T follicular helper cell (primary cell): ENCODE results near the gene LAMTOR4.
A peak's percentile ranks its signal among the peaks of the same experiment; 100 is the strongest.

Experiments
- DNase-seq: peaks from one replicate; pipeline ENCODE4 v3.0.0-alpha.2; 2020; ENCODE audit warnings: low read depth

LAMTOR4 gene

GRCh38 chr7:100153708-100154535 is 5.2 kb downstream of the LAMTOR4 start:
- no peak for DNase-seq

GRCh38 chr7:100154651-100155491 is 6.2 kb downstream of the LAMTOR4 start:
- no peak for DNase-seq

GRCh38 chr7:100155553-100156317 is 7.0 kb downstream of the LAMTOR4 start:
- DNase-seq = no peak

DNA sequence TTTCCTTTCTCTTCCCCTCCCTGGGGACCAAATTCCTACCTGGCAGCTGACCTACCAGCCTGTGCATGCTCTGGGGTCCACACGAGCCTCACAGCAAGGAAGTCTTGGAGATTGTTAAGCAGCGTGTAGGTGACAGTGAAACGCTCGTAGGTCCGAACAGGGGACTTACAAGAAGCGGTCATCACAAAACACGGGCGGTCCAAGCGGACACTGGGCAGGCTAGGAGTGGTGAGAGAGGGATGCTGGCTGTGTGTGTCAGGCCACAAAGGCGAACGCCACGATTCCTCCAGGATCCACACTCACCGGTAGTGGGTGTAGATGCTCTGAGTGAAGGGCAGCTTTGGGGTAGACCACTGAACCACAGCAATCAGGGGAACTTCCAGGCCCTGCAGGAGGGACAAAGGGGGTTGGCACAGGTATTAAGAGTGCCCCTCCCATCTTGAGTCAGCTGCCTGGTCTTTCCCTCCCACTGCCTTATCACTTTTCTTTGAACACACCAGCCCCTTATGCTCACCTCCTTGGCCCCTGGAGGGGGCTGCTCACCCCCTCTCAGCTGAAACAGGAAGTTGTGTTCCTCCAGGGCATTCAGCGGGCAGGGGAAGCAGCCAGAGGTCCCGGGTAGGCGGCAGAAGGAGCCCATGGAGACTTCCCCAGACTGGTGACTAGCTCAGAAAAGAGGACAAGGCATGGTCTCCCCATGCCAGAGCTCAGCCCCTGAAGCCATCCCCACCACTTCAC is 7.8 kb downstream of the LAMTOR4 start:
- DNase-seq = no peak

DNA sequence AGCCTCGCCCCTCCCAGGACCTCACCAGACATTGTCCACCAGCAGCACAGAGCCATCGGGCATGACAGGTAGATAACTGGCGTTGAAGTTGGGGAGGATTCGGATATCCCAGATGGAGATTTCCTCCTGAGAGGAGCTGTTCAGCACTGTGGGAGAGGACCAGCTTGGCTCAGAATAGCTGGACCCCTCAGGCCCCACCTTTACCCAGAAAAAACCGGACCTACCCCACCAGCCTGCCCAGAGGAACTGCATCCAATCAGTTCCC is 8.3 kb downstream of the LAMTOR4 start:
- DNase-seq = no peak

DNA sequence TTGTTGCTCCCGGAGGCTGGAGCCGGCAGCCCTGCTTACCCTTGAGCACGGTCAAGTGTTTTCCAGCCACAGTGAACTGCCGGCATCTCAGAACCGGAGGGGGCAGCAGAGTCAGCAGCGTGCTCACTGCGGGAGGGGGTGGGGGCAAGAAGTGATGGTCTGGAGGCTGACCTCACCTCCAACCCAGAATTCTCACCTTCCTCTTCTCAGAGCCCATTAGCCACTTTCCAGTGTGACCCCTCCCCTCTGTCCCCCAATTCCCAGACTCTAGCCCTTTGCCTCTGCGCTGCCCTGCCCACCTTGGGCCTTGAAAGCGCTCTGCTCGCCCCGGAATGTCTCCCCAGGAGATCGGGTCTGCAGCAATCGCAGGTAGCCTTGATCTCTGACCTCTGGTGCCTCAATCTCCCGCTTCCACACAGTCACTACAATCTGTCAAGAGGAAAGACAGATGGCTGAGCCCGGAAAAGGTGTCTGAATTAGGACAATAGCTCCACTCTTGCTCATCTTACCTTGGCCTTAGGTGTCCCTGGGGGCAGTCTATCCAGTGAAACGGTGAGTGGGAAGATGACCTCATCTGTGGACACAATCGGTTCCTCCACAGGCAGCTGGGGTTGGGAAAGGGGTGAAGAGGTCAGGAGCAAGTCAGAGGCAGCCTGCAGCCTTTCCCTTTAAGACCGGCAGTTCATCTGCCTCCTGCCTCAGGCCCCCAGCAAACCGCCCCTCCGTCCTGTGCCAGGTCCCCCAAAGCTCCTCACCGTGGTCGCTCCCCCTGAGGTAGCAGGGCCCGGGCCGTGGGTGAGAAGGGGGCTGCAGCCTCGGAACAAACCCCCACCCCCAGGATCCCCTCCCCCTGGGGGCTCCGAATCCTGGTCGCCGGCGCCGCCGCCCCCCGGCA is 8.9 kb downstream of the LAMTOR4 start:
- no peak for DNase-seq

DNA sequence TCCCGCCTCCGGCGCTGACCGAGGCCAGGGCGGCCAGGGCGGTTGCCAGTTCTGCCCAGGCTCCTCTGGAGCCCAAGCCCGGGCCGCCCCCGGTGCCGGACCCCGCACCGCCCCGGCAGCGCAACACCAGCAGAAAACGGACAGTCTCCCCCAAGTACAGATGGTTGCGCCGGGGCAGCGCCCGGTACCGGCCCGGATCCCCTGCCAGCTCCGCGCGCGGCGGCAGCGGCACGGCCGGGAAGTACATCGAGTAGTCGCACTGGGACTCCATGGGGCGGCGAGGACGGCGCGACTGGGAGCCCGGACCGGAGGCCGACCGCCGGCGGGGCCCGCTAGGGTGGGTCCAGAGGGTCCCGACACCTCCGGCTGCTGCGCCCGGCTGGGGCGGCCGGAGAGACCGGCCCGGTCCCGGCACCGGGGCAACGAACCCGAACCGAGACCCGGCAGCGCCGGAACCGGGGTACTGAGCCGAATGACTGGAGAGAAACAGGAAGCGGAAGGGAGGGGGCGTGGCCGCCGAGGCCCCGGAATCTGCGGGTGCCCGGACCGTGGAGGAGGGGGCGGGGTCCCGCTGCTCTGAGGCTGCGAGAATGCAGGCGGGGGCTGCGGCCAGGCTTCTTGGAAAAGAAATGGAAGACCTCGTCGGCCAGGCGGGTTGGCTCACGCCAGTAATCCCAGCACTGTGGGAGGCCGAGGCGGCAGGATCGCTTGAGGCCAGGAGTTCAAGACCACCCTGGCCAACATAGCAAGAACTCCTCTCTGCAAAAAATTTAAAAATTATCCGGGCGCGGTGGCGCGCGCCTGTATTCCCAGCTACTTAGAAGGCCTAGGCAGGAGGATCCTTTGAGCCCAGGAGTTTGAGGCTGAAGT is 9.7 kb downstream of the LAMTOR4 start, which contains the start of gene TRAPPC14:
TRAPPC14 (minus strand) TSS at position 495 of the 870 bp plus-strand sequence; CDS start at position 271, 224 bp downstream.
- peak; percentile 83 for DNase-seq

GRCh38 chr7:100159099-100159623 is 10.4 kb downstream of the LAMTOR4 start:
- no peak for DNase-seq

DNA sequence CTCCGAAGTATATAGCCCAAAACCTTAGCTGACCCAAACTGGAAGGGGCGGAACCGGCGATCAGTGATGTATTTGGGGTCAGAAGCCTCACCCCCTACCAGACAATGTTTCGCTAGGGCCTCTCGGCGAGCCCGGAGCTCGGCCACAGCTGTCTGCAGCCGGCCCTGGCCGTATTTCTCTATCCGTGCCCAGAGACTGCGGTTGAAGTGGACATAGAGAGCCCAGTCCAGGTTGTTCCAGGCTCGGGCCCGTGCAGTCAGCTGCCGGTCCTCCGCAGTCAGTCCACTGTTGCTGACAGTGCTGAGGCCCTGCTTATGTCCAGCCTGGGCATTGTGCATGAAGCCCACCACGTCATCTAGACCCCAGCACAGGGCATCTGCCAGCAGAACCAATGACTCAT is 11.3 kb downstream of the LAMTOR4 start:
- no peak for DNase-seq

DNA sequence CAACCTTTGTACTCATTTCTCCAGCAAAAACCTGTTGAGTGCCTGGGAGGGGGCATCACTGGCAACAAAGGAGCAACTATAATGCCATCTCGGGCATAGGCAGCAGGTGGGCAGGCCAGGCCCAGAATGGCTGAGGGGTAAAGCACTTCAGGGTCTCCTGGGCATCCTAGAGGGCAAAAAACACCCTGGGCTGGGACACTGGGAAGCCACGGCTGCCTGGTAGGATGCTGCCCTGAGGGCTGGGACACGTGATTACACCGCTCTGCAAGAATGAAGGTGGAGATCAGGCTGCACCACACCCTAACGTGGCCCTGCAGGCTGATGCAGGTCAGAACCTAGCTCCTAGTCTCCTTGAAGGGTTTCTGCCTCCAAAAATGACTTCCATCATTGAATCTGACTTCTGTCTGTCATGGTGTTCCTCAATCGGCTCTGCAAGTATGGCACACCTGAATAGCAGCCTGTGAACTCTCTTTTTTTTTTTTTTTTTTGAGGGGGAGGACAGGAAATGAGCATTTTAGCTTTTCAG is 14.4 kb downstream of the LAMTOR4 start:
- DNase-seq = no peak

DNA sequence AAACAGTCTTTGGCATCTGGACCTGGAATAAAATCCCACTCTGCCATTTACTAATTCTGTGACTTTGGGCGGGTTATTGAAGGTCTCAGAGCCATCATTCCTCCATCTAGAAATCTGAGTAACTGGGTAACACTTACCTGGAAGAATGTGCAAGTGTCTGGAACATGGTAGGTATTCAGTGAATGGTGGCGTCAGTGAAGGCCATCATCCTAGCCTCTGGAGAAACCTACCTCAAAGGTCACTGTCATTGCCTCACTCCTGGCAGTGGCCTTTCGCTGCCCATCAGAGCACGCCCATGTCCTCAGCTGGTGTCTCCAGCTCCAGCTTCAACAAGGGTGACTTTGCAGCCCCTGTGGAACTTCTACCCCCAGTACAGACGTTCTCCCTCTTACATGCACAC is 15.2 kb downstream of the LAMTOR4 start:
- DNase-seq = no peak

DNA sequence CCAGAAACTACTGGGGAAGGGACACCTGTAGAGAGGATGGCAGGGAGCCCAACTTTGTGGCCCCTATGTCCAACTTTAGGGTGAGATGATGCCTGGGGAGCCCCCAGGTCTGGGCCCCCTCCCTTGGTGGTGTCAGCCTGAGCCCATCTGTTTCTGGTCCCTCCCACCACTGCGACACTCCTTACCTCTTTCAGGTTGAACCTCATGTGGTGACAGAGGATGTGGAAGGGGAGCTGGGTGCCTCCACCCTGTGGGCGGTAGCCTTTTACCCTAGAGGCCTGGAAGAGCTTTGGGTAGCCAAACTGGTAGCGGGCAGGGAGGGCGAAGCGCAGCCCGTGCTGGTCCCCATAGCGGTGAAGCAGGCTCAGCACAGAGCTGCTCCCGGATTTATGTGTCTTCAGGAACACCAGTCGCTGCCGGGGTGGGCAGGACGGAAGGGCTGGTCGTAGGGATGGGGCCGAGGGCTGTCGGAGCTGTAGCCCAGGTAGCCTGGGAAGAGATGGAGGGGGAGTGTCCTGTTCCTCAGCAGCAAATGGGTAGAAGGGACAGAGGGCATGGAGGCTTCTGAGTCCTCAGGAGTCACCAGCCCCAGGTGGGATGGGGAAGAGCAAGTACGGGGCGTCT is 17.7 kb downstream of the LAMTOR4 start:
- DNase-seq = no peak

DNA sequence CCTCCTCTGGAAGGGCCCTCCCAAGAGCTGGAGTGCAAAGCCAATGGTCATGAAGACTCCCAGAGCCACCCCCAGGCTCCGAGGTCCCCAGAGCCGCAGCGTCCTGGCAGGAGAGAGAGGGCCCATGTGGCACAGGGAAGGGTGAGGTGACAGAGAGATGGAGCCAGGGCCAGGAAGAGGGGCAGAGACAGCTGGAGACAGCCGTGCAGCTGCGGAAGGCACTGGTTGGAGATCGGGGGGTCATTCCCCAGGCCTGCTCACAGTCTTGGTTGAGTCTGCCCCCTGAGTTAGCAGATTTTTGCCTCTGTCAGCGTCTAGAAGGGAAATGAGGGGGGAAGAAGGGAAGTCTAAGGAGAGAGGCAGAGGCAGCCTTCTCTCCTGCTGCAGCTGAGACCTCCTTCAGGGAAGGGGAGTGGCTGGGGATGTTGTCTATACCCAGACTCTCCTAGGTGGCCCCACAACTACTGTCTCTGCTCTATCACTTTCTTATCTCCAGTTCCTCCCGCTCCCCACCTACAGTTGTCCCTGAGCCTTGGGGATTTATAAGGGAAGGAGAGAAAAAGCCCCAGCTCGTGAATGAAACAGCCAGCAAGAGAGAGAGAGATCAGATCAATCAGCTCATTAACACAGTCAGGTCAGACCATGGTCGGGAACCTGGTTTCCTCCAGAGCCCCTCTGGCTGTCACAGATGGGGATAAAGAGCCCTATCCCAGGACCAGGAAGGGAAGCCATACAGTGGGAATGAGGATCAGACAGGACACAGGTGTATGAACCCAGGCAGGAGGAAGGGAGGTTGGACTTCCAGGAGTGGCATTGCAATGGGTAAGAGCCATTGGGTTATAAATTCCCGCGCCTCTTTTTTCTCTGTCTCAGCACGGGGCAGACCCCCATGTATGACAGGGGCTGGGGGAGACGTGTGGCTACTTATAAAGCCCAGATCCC is 18.5 kb downstream of the LAMTOR4 start:
- no peak for DNase-seq

DNA sequence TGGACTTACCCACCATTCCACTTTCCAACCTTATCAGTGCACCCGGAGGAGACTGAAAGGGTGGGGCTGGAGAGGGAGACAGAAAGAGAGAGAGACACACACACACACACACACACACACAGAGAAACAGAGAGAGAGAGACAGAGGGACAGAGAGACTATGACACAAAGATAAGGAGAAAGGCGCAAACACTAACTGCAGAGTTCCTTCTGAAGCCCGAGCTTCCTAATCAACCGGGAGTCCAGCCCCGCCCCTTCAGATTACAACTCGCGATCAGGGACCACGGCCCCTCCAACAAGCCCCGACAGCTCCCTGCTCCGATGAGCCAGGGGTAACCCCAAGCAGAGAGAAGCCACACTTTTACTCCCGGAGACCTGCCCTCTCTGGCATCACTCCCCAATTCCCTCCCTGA is 19.2 kb downstream of the LAMTOR4 start:
- DNase-seq = no peak

DNA sequence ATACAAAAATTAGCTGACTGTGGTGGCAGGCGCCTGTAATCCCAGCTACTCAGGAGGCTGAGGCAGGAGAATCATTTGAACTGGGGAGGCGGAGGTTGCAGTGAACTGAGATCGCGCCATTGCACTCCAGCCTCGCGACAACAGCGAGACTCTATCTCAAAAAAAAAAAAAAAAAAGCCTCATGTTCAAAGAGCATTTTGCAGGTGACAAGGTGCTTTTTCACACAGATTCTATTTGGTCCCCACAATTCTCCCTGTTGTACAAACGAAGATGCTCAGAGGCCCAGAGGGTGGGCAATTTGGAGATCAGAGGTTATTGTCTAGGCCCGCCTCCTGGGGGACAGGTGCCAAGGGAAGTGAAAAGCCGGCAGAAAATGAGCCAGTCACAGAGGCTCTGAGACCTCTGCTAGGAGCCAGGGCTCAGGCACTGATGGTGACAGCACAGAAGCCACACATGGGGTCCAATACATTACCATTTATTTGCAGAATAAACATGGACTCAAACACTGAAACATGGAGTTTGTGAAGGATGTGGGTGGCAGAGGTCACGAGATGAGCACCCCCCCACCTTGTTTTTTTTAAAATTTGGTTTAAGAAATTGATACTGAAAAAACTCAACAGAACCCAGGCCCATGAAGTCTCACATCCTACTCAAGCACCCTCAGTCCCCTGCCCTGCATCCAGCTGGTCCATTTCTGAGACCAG is 20.6 kb downstream of the LAMTOR4 start:
- no peak for DNase-seq

GRCh38 chr7:100170101-100170897 is 21.6 kb downstream of the LAMTOR4 start:
- no peak for DNase-seq
